HG03097 (cell line): ENCODE results near the gene KIF26A.

Source experiments
- ATAC-seq: cut with Tn5 transposase; IDR thresholded peaks from one replicate; pipeline ENCODE4 v1.9.1; 2021; ENCODE audit not compliant: unreplicated experiment, low FRiP score

KIF26A gene

DNA sequence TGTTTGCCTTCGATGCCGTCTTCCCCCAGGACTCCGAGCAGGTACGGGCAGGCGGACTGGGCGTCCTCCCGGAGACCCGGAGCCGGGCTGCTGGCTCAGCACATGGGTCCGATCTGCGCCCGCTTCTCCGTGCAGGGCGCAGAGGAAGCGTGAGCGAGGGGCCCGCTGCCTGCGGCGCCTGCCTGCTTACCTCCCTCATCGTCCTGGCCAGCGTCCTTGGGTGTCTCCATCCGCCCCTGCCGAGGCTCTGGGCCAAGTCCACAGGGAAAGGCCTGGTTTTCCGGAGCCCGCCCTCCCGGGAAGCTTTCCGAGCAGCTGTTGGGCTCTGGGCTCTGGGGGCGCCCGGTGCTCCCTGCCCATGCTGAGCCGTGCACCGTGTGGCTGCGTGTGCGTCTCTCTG lies 33.5 kb downstream of the KIF26A start:
- ATAC-seq, result no peak

DNA sequence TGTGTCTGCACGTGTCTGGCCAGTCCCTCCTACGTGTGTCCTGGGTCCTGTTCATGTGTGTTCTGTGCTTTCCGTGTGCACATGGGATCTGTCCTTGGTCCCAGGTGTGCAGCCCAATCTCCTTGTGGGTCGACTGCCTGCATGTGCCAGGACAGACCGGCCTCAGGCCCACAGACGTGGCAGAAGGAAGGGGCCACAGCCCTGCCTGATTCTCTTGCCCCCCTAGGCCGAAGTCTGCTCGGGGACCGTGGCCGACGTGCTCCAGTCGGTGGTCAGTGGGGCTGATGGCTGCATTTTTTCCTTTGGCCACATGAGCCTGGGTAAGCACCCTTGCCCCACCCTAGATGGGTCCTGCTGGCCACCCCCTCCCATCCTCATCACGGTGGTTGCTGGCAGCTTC lies 34.0 kb downstream of the KIF26A start:
- ATAC-seq, result no peak

DNA sequence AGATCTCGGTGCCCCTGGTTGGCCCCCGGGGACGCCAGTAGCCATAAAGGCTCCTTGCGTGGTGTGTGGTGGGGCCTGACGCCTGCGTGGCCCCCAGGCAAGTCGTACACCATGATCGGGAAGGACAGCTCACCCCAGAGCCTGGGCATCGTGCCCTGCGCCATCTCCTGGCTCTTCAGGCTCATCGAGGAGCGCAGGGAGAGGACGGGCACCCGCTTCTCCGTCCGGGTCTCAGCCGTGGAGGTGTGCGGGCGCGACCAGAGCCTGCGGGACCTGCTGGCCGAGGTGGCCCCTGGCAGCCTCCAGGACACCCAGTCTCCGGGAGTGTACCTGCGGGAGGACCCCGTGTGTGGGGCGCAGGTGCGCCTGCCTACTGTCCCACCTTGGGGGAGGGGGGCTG lies 34.5 kb downstream of the KIF26A start:
- ATAC-seq, result no peak

DNA sequence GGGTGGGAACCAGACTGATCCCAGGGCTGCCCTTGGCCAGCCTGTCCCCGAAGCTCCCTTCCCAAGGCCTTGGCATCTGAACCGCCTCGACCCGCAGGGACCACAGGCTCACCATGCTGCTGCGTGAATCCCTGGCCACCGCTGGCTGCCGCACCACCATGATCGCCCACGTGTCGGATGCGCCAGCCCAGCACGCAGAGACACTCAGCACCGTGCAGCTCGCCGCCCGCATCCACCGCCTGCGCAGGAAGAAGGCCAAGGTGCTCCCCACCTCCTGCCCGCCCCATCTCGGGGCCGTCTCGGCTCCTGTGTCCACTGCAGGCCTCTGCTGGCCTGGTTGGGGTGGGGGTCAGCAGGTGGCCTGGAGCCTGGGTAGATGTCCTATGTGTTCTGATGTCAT lies 35.7 kb downstream of the KIF26A start:
- no peak for ATAC-seq

DNA sequence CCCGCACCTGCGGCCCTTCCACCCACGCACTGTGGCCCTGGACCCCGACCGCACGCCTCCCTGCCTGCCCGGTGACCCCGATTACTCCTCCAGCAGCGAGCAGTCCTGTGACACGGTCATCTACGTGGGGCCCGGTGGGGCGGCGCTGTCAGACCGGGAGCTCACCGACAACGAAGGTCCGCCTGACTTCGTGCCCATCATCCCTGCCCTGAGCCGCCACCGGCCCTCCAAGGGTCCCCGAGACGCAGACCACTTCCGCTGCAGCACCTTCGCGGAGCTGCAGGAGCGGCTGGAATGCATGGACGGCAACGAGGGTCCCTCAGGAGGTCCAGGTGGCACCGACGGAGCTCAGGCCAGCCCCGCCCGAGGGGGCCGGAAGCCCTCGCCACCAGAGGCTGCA lies 36.7 kb downstream of the KIF26A start:
- no peak for ATAC-seq

DNA sequence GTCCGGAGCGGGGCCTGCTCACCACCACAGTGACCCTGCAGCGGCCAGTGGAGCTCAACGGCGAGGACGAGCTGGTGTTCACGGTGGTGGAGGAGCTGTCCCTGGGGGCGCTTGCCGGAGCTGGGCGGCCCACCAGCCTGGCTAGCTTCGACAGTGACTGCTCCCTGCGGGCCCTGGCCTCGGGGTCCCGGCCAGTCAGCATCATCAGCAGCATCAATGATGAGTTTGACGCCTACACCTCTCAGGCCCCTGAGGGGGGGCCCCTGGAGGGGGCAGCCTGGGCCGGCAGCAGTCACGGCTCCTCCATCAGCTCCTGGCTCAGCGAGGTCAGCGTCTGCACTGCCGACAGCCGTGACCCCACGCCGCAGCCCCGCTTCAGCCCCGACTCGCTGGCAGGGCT lies 37.4 kb downstream of the KIF26A start:
- no peak for ATAC-seq

DNA sequence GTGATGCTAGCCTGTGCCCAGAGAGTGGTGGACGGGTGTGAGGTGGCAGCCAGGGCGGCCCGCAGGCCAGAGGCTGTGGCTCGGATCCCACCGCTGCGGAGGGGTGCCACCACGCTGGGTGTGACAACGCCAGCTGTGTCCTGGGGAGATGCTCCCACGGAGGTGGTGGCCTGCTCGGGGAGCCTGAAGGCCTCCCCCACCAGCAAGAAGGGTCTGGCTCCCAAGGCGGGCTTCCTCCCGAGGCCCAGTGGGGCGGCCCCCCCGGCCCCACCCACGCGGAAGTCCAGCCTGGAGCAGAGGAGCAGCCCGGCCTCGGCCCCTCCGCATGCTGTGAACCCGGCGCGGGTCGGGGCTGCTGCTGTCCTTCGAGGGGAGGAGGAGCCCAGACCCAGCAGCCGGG lies 38.2 kb downstream of the KIF26A start:
- no peak for ATAC-seq

DNA sequence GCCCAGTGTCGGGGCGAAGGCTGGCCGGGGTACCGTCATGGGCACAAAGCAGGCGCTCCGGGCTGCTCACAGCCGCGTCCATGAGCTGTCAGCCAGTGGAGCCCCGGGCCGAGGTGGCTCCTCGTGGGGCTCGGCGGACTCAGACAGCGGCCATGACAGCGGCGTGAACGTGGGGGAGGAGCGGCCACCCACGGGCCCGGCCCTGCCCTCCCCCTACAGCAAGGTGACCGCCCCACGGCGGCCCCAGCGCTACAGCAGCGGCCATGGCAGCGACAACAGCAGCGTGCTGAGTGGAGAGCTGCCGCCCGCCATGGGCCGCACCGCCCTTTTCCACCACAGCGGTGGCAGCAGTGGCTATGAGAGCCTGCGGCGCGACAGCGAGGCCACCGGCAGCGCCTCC lies 39.0 kb downstream of the KIF26A start:
- ATAC-seq, result no peak

DNA sequence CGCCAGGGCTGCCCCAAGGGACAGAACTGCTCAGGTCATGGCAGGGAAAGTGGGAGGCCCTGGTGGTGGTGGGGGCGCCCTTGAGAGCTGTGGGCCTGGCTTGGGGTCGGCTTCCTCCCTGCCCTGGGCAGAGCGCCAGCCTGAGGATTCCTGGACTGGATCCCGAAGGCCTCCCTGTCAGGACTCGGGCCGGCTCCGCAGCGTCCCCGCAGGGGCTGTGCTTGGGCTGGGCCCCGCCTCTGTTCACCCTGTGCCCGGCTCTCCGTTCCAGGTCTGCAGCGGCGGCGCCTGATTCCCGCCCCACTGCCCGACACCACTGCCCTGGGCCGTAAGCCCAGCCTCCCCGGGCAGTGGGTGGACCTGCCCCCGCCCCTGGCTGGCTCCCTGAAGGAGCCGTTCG lies 39.9 kb downstream of the KIF26A start:
- no peak for ATAC-seq

DNA sequence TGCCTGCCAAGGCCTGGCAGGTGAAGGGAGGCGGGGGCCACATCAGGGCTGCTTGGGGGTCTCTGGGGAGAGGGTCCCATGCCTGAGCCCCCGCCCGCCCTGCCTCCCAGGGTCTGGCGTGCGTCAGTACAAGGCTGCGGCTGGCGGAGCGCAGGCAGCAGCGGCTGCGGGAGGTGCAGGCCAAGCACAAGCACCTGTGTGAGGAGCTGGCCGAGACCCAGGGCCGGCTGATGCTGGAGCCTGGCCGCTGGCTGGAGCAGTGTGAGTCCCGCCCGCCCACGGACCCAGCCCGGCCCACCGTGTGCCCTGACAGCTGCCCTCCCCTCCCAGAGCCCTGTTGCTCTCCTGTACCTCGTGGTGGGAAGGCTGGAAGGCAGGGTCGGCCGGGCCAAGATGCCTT lies 40.7 kb downstream of the KIF26A start:
- ATAC-seq, result no peak

DNA sequence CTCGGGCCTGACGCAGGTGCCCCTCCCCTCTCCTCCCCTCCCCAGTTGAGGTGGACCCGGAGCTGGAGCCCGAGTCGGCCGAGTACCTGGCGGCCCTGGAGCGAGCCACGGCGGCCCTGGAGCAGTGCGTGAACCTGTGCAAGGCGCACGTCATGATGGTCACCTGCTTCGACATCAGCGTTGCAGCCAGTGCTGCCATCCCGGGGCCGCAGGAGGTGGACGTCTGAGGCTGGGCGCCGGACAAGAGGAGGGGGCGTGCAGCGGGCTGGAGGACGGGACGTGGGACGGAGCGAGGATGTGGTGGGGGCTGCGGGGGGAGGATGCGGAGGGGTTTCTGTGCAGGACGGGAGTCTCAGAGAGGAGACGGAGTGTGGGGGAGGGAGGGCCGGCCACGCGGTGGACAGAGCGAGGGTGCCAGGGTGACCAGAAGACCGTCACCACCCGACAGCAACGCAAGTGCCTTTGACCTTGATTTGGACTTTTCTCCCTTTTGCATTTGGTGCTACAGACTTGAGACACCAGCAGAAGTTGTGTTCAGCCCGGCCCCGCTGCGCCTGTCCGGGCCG lies 41.3 kb downstream of the KIF26A start:
- no peak for ATAC-seq

DNA sequence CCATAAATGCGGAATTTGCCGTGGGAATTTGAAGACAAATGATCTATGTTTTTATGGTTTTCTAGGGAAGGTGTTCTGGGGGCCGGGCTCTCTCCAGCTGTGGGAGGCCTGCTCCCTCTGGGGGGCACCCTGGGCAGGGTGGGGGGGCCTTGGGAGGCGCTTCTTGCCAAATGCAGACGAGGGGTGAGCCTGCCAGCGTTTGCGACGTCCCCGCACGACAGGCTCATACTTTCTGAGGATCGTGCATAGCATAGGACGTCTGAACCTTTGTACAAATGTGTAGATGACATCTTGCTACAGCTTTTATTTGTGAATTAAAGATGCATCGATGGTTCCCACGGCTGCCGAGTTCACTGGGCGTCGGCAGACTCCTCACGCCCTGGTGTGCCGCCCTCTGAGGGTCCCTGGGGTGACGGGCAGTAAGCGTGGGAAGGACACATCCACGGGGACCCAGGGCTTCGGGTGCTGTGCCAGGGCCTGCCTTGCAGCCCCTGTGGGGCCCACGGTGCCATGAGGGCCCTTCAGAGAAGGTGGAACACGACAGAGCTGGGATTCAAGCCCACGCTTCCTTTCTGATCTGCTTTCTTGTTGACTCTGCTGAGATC lies 42.3 kb downstream of the KIF26A start:
- no peak for ATAC-seq

DNA sequence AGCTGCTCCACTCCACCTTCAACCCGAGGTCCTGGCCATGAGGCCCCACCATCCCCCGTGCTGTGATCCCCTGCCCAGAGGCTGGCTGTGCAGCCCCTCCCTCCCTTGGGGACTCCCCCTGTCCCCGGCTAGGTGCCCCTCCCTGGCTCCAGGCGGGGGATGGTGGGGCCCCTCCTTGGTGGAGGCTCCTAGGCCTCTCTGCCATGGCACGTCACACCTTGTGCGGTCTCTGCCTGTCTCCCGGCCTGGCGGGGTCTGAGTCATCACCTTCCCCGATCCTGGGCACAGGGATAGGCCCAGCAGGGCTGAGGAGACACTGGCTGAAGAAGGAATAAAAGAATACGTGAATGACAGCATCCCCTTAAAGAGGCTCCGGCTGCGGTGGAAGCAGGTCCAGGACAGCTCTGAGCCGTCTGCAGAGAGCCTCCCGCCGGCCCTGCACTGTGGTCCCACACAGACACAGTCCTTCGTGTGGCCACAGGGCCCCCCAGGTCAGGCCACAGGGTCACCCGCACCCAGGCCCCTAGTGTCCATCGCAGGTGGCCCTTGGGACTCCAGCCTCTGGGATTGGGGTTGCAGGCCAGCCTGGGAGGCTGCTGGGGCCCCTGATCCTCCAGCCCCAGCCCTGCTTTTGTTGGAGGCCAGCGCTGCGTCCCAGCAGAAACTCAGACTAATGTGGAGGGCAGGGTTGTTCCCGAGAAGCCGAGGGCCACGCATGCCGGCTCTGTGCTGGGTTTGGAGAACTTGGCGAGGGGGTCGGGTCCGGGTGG lies 43.6 kb downstream of the KIF26A start:
- no peak for ATAC-seq

DNA sequence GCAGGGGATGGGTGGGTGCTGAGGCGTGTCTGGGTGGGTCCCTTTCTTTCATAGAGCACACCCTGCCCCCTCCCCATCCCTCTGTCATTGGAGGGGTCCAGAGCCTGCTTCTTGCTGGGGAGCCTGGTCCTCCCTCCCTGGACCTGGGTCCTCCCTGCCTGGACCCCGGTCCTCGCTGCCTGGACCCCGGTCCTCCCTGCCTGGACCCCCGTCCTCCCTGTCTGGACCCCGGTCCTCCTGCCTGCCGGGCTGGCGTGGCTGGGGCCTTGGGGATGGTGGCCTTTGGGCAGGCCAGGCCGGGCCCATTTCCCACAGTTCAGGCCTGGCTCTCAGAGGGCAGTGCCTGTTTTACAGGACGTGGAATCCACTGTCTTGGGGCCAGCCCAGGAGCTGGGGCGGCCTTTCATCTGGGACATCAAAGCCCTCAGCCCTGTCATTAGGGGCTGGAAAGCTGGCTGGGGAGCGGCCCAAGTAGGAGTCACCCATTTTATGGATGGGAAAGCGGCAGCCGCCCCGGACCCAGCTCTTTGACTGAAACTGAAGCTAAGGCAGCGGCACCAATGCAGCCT lies 44.6 kb downstream of the KIF26A start:
- no peak for ATAC-seq

DNA sequence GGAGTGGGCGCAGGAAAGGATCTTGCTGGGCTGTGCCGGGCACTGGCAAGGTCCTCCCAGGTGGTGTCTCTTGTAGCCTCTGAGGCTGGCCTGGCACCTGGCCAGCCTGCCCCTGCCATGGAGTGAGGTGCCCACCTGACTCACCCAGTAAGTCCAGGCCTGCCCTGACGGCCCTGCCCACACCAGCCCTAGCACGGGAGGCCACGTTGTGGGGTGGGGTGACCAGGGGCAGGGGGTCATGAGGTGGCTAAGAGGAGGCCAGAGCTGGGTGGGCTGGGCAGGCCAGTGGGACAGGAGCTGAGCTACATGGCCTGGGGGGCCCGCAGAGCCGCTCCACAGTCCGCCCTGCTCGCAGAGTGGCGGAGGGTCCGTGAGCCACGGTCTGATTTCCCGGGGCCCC lies 45.4 kb downstream of the KIF26A start:
- ATAC-seq, result no peak

DNA sequence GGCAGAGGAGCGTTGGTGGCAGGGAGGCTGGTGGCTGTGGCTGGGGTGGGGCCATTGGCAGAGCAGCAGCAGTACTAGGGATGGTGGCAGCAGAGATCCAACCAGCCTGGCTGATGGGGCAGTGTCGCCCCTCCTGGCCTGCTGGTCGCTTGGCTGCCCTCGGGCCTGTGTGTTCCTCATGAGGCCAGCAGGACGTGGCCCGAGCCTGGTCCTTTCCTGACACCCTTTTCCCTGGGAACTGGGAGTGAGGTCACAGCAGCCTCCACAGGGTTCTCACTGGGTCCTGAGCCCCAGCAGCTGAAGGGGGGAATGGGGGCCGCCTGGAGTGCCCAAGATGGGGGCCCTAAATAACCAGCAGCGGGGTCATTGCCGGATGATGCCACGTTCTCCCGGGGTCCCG lies 46.1 kb downstream of the KIF26A start:
- no peak for ATAC-seq

DNA sequence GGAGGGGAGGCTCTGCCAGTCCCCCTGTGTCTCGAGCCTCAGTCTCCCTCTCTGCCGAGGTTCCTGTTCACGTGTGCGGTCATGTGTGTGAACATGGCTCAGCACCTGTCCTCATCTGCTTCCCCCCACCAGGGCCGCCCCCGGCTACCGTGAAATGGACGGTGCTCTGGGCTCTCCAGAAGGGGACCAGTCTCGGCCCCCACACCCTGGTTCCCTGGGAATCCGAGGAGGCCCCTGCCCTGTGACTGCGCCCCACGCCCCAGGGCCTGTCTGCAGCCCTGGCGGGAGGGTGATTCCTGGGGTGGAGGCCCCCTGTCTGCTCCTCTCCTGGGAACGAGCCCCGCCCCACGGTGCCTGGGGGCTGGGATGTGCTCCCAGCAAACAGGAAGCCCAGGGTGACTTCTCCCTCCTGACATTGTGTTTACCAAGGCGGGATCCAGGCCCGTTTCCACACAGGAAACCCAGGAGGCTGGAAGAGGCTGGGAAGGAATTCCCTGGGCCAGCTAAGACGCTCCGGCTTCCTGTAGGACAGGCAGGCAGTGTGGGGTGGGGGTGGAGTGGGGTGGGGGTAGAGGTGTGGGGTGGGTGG lies 46.6 kb downstream of the KIF26A start:
- no peak for ATAC-seq

DNA sequence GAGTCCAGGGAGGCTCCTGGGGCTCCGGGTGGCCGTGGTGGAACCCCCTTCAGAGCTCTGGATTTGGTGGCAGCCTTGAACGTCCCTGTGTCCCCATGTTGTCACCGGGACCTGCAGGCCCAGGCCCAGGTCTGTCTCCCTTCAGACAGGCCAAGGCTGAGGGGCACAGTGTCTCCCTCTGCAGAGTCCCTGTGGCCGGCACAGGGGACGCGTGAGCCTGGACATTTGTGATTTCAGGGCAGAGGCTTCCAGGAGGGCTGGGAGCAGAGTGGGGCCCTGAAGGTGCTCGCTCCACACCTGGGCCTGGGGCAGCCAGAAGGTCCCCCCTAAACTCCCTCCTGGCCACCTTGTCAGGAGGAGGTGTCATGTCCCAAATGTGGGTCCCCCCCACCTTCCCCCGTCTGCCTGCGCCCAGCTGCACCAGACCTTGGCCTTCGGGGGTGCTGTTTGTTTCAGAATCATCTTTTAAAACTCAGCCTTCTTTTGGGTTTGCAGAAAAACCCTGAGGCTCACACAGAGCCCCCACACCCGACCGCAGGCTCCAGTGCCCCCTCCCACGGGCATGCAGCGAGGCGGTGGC lies 47.6 kb downstream of the KIF26A start:
- no peak for ATAC-seq

DNA sequence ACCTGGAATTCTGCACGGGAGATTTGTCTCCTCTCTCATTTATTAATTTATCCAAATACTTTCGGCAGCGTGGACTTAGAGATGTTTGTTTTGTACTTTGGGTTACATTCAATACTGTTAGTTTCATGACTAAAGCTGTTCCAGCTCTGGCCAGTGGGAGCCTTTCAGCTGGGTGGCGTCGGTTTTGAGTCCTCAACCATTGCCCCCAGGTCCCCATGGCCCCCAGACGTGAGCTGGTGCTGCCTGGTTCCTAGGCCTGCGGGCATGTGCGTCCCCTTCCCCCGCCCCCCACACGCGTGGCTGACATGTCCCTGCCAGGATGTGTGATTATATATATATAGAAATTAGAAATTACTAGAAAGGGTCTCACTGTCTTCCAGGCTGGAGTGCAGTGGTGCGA lies 48.2 kb downstream of the KIF26A start:
- ATAC-seq, result no peak

DNA sequence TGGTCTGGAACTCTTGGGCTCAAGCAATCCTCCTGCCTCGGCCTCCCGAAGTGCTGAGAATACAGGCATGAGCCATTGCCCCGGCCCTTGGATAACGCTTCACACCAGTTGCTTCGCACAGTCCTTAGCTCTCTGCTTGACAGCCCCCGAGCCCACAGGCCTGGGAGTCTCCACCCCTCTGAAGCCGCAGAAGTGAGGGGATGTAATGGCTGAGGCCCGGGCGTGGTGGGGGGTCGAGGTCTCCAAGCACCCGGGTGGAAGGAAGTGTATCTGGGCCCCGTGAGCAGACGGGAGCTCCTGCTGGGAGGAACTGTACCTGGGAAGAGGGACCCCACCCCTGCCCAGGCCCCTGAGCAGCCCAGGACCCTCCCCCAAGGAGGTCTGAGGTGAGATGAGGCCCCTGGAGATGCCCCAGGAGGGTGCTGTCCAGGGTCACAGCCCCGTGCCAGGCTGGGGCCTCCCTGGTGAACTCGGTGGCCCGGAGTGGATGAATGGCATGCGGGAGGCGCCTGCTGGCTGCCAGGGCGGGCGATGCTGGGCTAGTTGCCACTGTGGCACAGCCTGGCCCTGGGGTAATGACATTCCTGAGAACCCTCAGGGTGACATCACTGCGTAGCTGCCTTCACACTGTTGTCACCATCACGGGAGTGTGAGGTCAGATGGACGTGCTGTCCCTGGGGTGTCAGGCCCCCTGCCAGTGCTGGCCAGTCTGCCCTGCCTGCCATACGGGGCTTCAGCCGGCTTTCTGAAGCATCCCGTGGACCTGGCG lies 48.9 kb downstream of the KIF26A start:
- ATAC-seq, result no peak
